HepG2 (cell line): ENCODE measurements around the gene FNDC3B. TPM values are rescaled to one million over a fixed set of nuclear protein-coding genes. Genes with fewer than 3 reads are reported as not detected.

Experiments used
- CREM ChIP-seq, 2 experiments: sonication (generic) in 1 of 2; formaldehyde crosslinking in 1 of 2; IDR thresholded peaks; 2 replicates each; pipeline versions ENCODE4 v1.4.0 to v1.6.1; 2016 to 2020; ENCODE audit warnings: antibody characterized with exemption in 1 of 2, mild to moderate bottlenecking in 1 of 2, missing genetic modification reagents in 1 of 2
- FOXA3 ChIP-seq: IDR thresholded peaks from 2 replicates; pipeline ENCODE4 v1.6.1; 2016; ENCODE audit warnings: missing genetic modification reagents, missing compliant biosample characterization
- MED13 ChIP-seq: sonication (generic); formaldehyde crosslinking; IDR thresholded peaks from 2 replicates; pipeline ENCODE4 v1.5.0; 2020; ENCODE audit warnings: missing genetic modification reagents
- NCOR1 ChIP-seq: fragments of 200-600 bp; sonication (generic); IDR thresholded peaks from 2 replicates; pipeline ENCODE4 v1.7.0; 2017; ENCODE audit warnings: antibody characterized with exemption, low read length, borderline replicate concordance
- PATZ1 ChIP-seq: sonication (generic); formaldehyde crosslinking; IDR thresholded peaks from 2 replicates; pipeline ENCODE4 v1.4.0; 2020; ENCODE audit warnings: missing genetic modification reagents
- POLR2A ChIP-seq, 2 experiments: IDR thresholded peaks; 2 replicates each; pipeline ENCODE4 v1.6.1; 2011; ENCODE audit warnings: low read depth in 2 of 2, low read length in 2 of 2, mild to moderate bottlenecking in 1 of 2, moderate library complexity in 1 of 2; ENCODE audit not compliant: insufficient read depth in 1 of 2
- RBFOX2 ChIP-seq: fragments of 200-400 bp; formaldehyde crosslinking; IDR thresholded peaks from 2 replicates; pipeline ENCODE4 v1.6.1; 2017; ENCODE audit warnings: low read depth, mild to moderate bottlenecking, low read length
- SALL2 ChIP-seq: sonication (generic); formaldehyde crosslinking; IDR thresholded peaks from 2 replicates; pipeline ENCODE4 v1.8.1; 2023; ENCODE audit warnings: mild to moderate bottlenecking, missing genetic modification reagents, inconsistent platforms
- SOX5 ChIP-seq: IDR thresholded peaks from 2 replicates; pipeline ENCODE4 v1.6.1; 2016; ENCODE audit warnings: borderline replicate concordance
- USF2 ChIP-seq, 2 experiments: sonication (generic) in 1 of 2; formaldehyde crosslinking in 1 of 2; IDR thresholded peaks; 2 replicates each; pipeline versions ENCODE4 v1.5.1 to v1.6.1; 2011 to 2020; ENCODE audit warnings: borderline replicate concordance in 1 of 2, low read depth in 1 of 2, low read length in 1 of 2, mild to moderate bottlenecking in 1 of 2, missing genetic modification reagents in 1 of 2, moderate library complexity in 1 of 2
- ZBTB38 ChIP-seq: sonication (generic); formaldehyde crosslinking; IDR thresholded peaks from 2 replicates; pipeline ENCODE4 v1.5.1; 2020; ENCODE audit warnings: mild to moderate bottlenecking, missing genetic modification reagents
- ZFAT ChIP-seq: sonication (generic); formaldehyde crosslinking; conservative IDR thresholded peaks from 2 replicates; pipeline ENCODE4 v1.8.1; 2023; ENCODE audit warnings: missing genetic modification reagents, inconsistent platforms
- ZNF292 ChIP-seq: sonication (generic); formaldehyde crosslinking; IDR thresholded peaks from 2 replicates; pipeline ENCODE4 v1.8.1; 2022; ENCODE audit warnings: mild to moderate bottlenecking, low read depth, missing genetic modification reagents, borderline replicate concordance
- ZSCAN25 ChIP-seq: sonication (generic); formaldehyde crosslinking; IDR thresholded peaks from 2 replicates; pipeline ENCODE4 v1.8.0; 2022; ENCODE audit warnings: mild to moderate bottlenecking, missing genetic modification reagents
- polyA plus RNA-seq, 8 experiments: library from polyadenylated mRNA; depleted of rRNA in 3 of 8; stranded (reverse) in 7 of 8; unstranded in 1 of 8; fragments of >200 nt; fragmentation: Illumina TruSeq in 4 of 8; extraction: Trizol in 4 of 8; gene quantifications; 2 replicates each; pipeline versions ENCODE4 v1.2.1 to v1.2.3, GENCODE V29; 2011 to 2016; ENCODE audit warnings: low read depth in 4 of 8, missing spikeins in 1 of 8, mixed read lengths in 1 of 8; ENCODE audit not compliant: insufficient read depth in 1 of 8
- total RNA-seq, 5 experiments: library from RNA; depleted of rRNA; stranded (reverse); fragments of >200 nt; fragmentation: Illumina TruSeq; extraction: Trizol; gene quantifications; 2 replicates each; pipeline ENCODE4 v1.2.3, GENCODE V29; 2016; ENCODE audit warnings: low read depth in 1 of 5
- TF ChIP-seq, protein P1 (sequence below): sonication (generic); formaldehyde crosslinking; IDR thresholded peaks from 2 replicates; pipeline ENCODE4 v1.5.1; 2020; ENCODE audit warnings: mild to moderate bottlenecking, moderate library complexity, missing genetic modification reagents
- TF ChIP-seq, protein P2 (sequence below): sonication (generic); formaldehyde crosslinking; IDR thresholded peaks from 2 replicates; pipeline ENCODE4 v1.8.1; 2022; ENCODE audit warnings: mild to moderate bottlenecking, missing genetic modification reagents
- TF ChIP-seq, protein P3 (sequence below): sonication (generic); formaldehyde crosslinking; IDR thresholded peaks from 2 replicates; pipeline ENCODE4 v1.8.0; 2022; ENCODE audit warnings: missing genetic modification reagents, mild to moderate bottlenecking, moderate library complexity, borderline replicate concordance

FNDC3B gene
- total and polyA plus RNA-seq, 2 of the 13 experiments (the other 11 are each of a cell fraction or from before 2014, with no cell fraction given) = 74.8 to 103 TPM

- no peak for TF ChIP-seq ZNF292 (CRISPR knock-in tag)
- TF ChIP-seq POLR2A (IDR thresholded peaks at IDR 0.05; ENCODE audit: insufficient read depth in 1 of 2, low read depth in 2 of 2, low read length in 2 of 2) = peak in 1 of 2 experiments; percentile 34; a peak in 1 of 4 replicates
- TF ChIP-seq ZSCAN25 (CRISPR knock-in tag) = no peak
- TF ChIP-seq FOXA3 (CRISPR knock-in tag) = no peak; the same call in 1 of the 2 replicates
- peak; percentile 52; the same call in 1 of the 2 replicates for TF ChIP-seq CREM (IDR thresholded peaks at IDR 0.05)
- no peak for TF ChIP-seq CREM (CRISPR knock-in tag; IDR thresholded peaks at IDR 0.05)
- no peak for TF ChIP-seq RBFOX2
- TF ChIP-seq SALL2 (CRISPR knock-in tag) = 0 out of 2 replicates have a peak, but pooled peaks have one; percentile 58
- 0 out of 2 replicates have a peak, but pooled peaks have one; percentile 45 for TF ChIP-seq ZBTB38 (CRISPR knock-in tag)
- peak; percentile 68 for TF ChIP-seq PATZ1 (CRISPR knock-in tag)
- no peak for TF ChIP-seq USF2 (IDR thresholded peaks at IDR 0.05; ENCODE audit: low read depth, low read length)
- no peak for TF ChIP-seq USF2 (CRISPR knock-in tag; IDR thresholded peaks at IDR 0.05; ENCODE audit: borderline replicate concordance)
- TF ChIP-seq MED13 (CRISPR knock-in tag) = 0 out of 2 replicates have a peak, but pooled peaks have one; percentile 20
- TF ChIP-seq, protein P1, sequence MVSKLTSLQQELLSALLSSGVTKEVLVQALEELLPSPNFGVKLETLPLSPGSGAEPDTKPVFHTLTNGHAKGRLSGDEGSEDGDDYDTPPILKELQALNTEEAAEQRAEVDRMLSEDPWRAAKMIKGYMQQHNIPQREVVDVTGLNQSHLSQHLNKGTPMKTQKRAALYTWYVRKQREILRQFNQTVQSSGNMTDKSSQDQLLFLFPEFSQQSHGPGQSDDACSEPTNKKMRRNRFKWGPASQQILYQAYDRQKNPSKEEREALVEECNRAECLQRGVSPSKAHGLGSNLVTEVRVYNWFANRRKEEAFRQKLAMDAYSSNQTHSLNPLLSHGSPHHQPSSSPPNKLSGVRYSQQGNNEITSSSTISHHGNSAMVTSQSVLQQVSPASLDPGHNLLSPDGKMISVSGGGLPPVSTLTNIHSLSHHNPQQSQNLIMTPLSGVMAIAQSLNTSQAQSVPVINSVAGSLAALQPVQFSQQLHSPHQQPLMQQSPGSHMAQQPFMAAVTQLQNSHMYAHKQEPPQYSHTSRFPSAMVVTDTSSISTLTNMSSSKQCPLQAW (CRISPR knock-in tag) = no peak
- peak; percentile 86; the same call in 1 of the 2 replicates for TF ChIP-seq NCOR1
- TF ChIP-seq, protein P2, sequence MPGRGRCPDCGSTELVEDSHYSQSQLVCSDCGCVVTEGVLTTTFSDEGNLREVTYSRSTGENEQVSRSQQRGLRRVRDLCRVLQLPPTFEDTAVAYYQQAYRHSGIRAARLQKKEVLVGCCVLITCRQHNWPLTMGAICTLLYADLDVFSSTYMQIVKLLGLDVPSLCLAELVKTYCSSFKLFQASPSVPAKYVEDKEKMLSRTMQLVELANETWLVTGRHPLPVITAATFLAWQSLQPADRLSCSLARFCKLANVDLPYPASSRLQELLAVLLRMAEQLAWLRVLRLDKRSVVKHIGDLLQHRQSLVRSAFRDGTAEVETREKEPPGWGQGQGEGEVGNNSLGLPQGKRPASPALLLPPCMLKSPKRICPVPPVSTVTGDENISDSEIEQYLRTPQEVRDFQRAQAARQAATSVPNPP (CRISPR knock-in tag) = no peak
- TF ChIP-seq ZFAT (CRISPR knock-in tag) = no peak
- peak; percentile 26; the same call in 1 of the 2 replicates for TF ChIP-seq SOX5 (CRISPR knock-in tag)
- TF ChIP-seq, protein P3, sequence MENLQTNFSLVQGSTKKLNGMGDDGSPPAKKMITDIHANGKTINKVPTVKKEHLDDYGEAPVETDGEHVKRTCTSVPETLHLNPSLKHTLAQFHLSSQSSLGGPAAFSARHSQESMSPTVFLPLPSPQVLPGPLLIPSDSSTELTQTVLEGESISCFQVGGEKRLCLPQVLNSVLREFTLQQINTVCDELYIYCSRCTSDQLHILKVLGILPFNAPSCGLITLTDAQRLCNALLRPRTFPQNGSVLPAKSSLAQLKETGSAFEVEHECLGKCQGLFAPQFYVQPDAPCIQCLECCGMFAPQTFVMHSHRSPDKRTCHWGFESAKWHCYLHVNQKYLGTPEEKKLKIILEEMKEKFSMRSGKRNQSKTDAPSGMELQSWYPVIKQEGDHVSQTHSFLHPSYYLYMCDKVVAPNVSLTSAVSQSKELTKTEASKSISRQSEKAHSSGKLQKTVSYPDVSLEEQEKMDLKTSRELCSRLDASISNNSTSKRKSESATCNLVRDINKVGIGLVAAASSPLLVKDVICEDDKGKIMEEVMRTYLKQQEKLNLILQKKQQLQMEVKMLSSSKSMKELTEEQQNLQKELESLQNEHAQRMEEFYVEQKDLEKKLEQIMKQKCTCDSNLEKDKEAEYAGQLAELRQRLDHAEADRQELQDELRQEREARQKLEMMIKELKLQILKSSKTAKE (CRISPR knock-in tag) = no peak
Measured at GRCh38 chr3:172119266-172119969, 80.0 kb downstream of the FNDC3B start (continued).
